K562 (cell line): ENCODE results near the gene ANKRD13C. TPM values are rescaled to one million over a fixed set of nuclear protein-coding genes. Genes with fewer than 3 reads are reported as not detected.

Experiments used
- ARID1B ChIP-seq: fragments of 450-650 bp; IDR thresholded peaks from 2 replicates; pipeline ENCODE4 v1.6.1; 2016; ENCODE audit warnings: antibody characterized with exemption, mild to moderate bottlenecking, inconsistent platforms
- CBX3 ChIP-seq, 2 experiments: IDR thresholded peaks; 1 replicate in 1 of 2; 2 replicates in 1 of 2; pipeline ENCODE4 v1.6.1; 2012; ENCODE audit warnings: inconsistent platforms in 2 of 2, low read length in 2 of 2, borderline replicate concordance in 1 of 2, control low read depth in 1 of 2
- CBX5 ChIP-seq: IDR thresholded peaks from 2 replicates; pipeline ENCODE4 v1.6.1; 2014; ENCODE audit warnings: low read depth, borderline replicate concordance
- CREB1 ChIP-seq, 2 experiments: sonication (generic) in 1 of 2; formaldehyde crosslinking in 1 of 2; IDR thresholded peaks; 2 replicates each; pipeline versions ENCODE4 v1.6.1 to v1.8.0; 2012 to 2022; ENCODE audit warnings: inconsistent platforms in 1 of 2, mild to moderate bottlenecking in 1 of 2, missing genetic modification reagents in 1 of 2, moderate library complexity in 1 of 2
- CREB3 ChIP-seq: fragments of 450-650 bp; conservative IDR thresholded peaks from 2 replicates; pipeline ENCODE4 v1.6.1; 2016; ENCODE audit warnings: missing genetic modification characterization, low read depth, mild to moderate bottlenecking, missing compliant biosample characterization, moderate library complexity
- ETV6 ChIP-seq, 3 experiments: fragments of 150-350 bp in 1 of 3; sonication (generic) in 1 of 3; formaldehyde crosslinking in 1 of 3; IDR thresholded peaks; 2 replicates each; pipeline versions ENCODE4 v1.6.1 to v1.8.0; 2014 to 2022; ENCODE audit warnings: borderline replicate concordance in 2 of 3, low read depth in 2 of 3, antibody characterized with exemption in 1 of 3, low read length in 1 of 3, mild to moderate bottlenecking in 1 of 3, missing genetic modification reagents in 1 of 3
- HINFP ChIP-seq: fragments of 450-650 bp; conservative IDR thresholded peaks from 2 replicates; pipeline ENCODE4 v1.6.1; 2016; ENCODE audit warnings: missing genetic modification characterization, low read depth, mild to moderate bottlenecking, control low read depth, missing compliant biosample characterization
- MYC ChIP-seq, 2 experiments: fragments of 250-450 bp in 1 of 2; sonication (Bioruptor Pico) in 1 of 2; IDR thresholded peaks; 2 replicates each; pipeline versions ENCODE4 v1.5.1 to v1.6.1; 2012 to 2021; ENCODE audit warnings: low read depth in 2 of 2, borderline replicate concordance in 1 of 2, improper control_type of control experiment in 1 of 2, low read length in 1 of 2, mild to moderate bottlenecking in 1 of 2, moderate library complexity in 1 of 2
- NFXL1 ChIP-seq: fragments of 450-650 bp; formaldehyde crosslinking; IDR thresholded peaks from 2 replicates; pipeline ENCODE4 v1.4.0; 2021; ENCODE audit warnings: mild to moderate bottlenecking
- RBFOX2 ChIP-seq: fragments of 200-400 bp; formaldehyde crosslinking; IDR thresholded peaks from 2 replicates; pipeline ENCODE4 v1.6.1; 2017; ENCODE audit warnings: low read depth, mild to moderate bottlenecking, low read length, moderate library complexity
- SP2 ChIP-seq: IDR thresholded peaks from 2 replicates; pipeline ENCODE4 v1.6.1; 2011; ENCODE audit warnings: mild to moderate bottlenecking, low read depth, low read length, moderate library complexity; ENCODE audit not compliant: poor library complexity, severe bottlenecking; ENCODE audit errors: extremely low read depth
- TFAP4 ChIP-seq: sonication (generic); formaldehyde crosslinking; IDR thresholded peaks from 2 replicates; pipeline ENCODE4 v1.8.0; 2022; ENCODE audit warnings: missing genetic modification reagents, mild to moderate bottlenecking, moderate library complexity, borderline replicate concordance
- XRCC5 ChIP-seq: fragments of 200-400 bp; formaldehyde crosslinking; IDR thresholded peaks from 2 replicates; pipeline ENCODE4 v1.6.1; 2017; ENCODE audit warnings: low read depth, mild to moderate bottlenecking, low read length
- ZBTB11 ChIP-seq, 3 experiments: fragments of 200-800 bp in 1 of 3; fragments of 250-450 bp in 1 of 3; fragments of 450-650 bp in 1 of 3; sonication (Bioruptor Pico) in 1 of 3; sonication (Bioruptor generic) in 1 of 3; formaldehyde crosslinking in 1 of 3; IDR thresholded peaks; 2 replicates each; pipeline versions ENCODE4 v1.6.1 to v1.8.0; 2016 to 2022; ENCODE audit warnings: mild to moderate bottlenecking in 2 of 3, missing genetic modification characterization in 2 of 3, missing compliant biosample characterization in 1 of 3, moderate library complexity in 1 of 3
- ZNF696 ChIP-seq: fragments of 250-450 bp; sonication (Bioruptor Pico); conservative IDR thresholded peaks from 2 replicates; pipeline ENCODE4 v1.4.0; 2020; ENCODE audit warnings: mild to moderate bottlenecking, moderate library complexity
- ZNF780A ChIP-seq: fragments of 250-450 bp; sonication (Bioruptor Pico); IDR thresholded peaks from 2 replicates; pipeline ENCODE4 v1.5.0; 2021; ENCODE audit warnings: mild to moderate bottlenecking
- ZNF830 ChIP-seq: fragments of 250-450 bp; sonication (Bioruptor Pico); IDR thresholded peaks from 2 replicates; pipeline ENCODE4 v1.5.0; 2021; ENCODE audit warnings: mild to moderate bottlenecking
- polyA plus RNA-seq, 8 experiments: library from polyadenylated mRNA; depleted of rRNA in 4 of 8; stranded (reverse) in 5 of 8; unstranded in 3 of 8; fragments of >200 nt; fragmentation: Nextera tagmentation in 2 of 8; fragmentation: Illumina TruSeq in 1 of 8; extraction: Ambion mirVana in 2 of 8; extraction: Trizol in 1 of 8; gene quantifications; 2 replicates each; pipeline versions ENCODE4 v1.2.1 to v1.2.3, GENCODE V29; 2011 to 2014; ENCODE audit warnings: inconsistent platforms in 1 of 8, missing spikeins in 1 of 8
- total RNA-seq, 7 experiments: library from RNA; depleted of rRNA in 6 of 7; stranded (reverse); fragments of >200 nt in 6 of 7; fragmentation: Illumina TruSeq in 2 of 7; extraction: Trizol in 2 of 7; gene quantifications; 2 replicates each; pipeline versions ENCODE4 v1.2.1 to v1.2.3, GENCODE V29; 2011 to 2021; ENCODE audit warnings: low replicate concordance in 1 of 7

ANKRD13C gene
- total and polyA plus RNA-seq, 9 of the 15 experiments (the other 6 are each of a cell fraction or from before 2014, with no cell fraction given): 3.4 to 22.8 (median 12.5) TPM

GRCh38 chr1:70221238-70222121, 133.0 kb downstream of the ANKRD13C start, which contains the start of gene SRSF11 (continued):
- no peak for TF ChIP-seq HINFP (tag)
- no peak for TF ChIP-seq CREB3 (tag)
- TF ChIP-seq ETV6 (IDR thresholded peaks at IDR 0.05; ENCODE audit: borderline replicate concordance in 1 of 2, low read depth in 2 of 2, low read length in 1 of 2): no peak
- TF ChIP-seq ETV6 (CRISPR knock-in tag; IDR thresholded peaks at IDR 0.05; ENCODE audit: borderline replicate concordance): no peak
- peak; percentile 90 for TF ChIP-seq MYC (IDR thresholded peaks at IDR 0.05; ENCODE audit: low read depth, low read length)
- peak; percentile 86 for TF ChIP-seq MYC (CRISPR knock-in tag; IDR thresholded peaks at IDR 0.05; ENCODE audit: borderline replicate concordance, low read depth)
- no peak for TF ChIP-seq XRCC5
- peak; percentile 80; the same call in 1 of the 2 replicates for TF ChIP-seq ZNF830 (CRISPR knock-in tag)
- 0 out of 3 replicates have a peak, but pooled peaks of 1 of the 2 experiments have one; percentile 7 for TF ChIP-seq CBX3 (IDR thresholded peaks at IDR 0.05; ENCODE audit: borderline replicate concordance in 1 of 2, low read length in 2 of 2)
- TF ChIP-seq ZNF780A (CRISPR knock-in tag): no peak
- peak; percentile 20; the same call in 1 of the 2 replicates for TF ChIP-seq ARID1B
- peak; percentile 87 for TF ChIP-seq CREB1 (IDR thresholded peaks at IDR 0.05)
- peak; percentile 84 for TF ChIP-seq CREB1 (CRISPR knock-in tag; IDR thresholded peaks at IDR 0.05)
- TF ChIP-seq NFXL1: no peak
- 0 out of 2 replicates have a peak, but pooled peaks have one; percentile 14 for TF ChIP-seq CBX5
- TF ChIP-seq ZNF696 (CRISPR knock-in tag): no peak
- peak; percentile 77; the same call in 1 of the 2 replicates for TF ChIP-seq TFAP4 (CRISPR knock-in tag)
- peak; percentile 99 for TF ChIP-seq RBFOX2
- no peak for TF ChIP-seq ZBTB11 (CRISPR knock-in tag; IDR thresholded peaks at IDR 0.05)
- no peak for TF ChIP-seq SP2
